GM06990 (cell line): ENCODE results near the gene RAD50.
A peak's percentile ranks its signal among the peaks of the same experiment; 100 is the strongest.

Experiments
- DNase-seq: peaks from one replicate; pipeline ENCODE4 v3.0.0-alpha.2; 2011; ENCODE audit not compliant: insufficient read length; ENCODE audit errors: extremely low read depth
- H3K27me3 ChIP-seq: replicated peaks from 2 replicates; pipeline ENCODE4 v1.6.0; 2011; ENCODE audit warnings: low read length; ENCODE audit not compliant: control insufficient read depth, insufficient read depth
- H3K36me3 ChIP-seq: 2 replicates; pipeline ENCODE4 v1.5.1; 2011; ENCODE audit warnings: low read length; ENCODE audit not compliant: control insufficient read depth, insufficient read depth
- H3K4me3 ChIP-seq: replicated peaks from 2 replicates; pipeline ENCODE4 v1.5.1; 2011; ENCODE audit warnings: low read depth, mild to moderate bottlenecking, control low read depth, low read length
- CTCF ChIP-seq: IDR thresholded peaks from 2 replicates; pipeline ENCODE4 v1.5.1; 2011; ENCODE audit warnings: low read length, control low read depth, mild to moderate bottlenecking, inconsistent platforms; ENCODE audit not compliant: insufficient read depth, poor library complexity, severe bottlenecking

The RAD50 gene

GRCh38 chr5:132651838-132652469 is 95.2 kb downstream of the RAD50 start:
- Histone ChIP-seq H3K36me3 (no peaks in the 10 kb centered on the region), H3K27me3 (no peaks in the 10 kb centered on the region), H3K4me3 (no peak overlapping the region)
- no peak for DNase-seq
- TF ChIP-seq CTCF, result no peak

GRCh38 chr5:132653716-132654115 is 96.9 kb downstream of the RAD50 start:
- DNase-seq, result no peak
- TF ChIP-seq CTCF, result no peak
- Histone ChIP-seq H3K4me3 (no peak overlapping the region), H3K36me3 (no peaks in the 10 kb centered on the region), H3K27me3 (no peaks in the 10 kb centered on the region)

GRCh38 chr5:132655821-132656773 is 99.3 kb downstream of the RAD50 start:
- Histone ChIP-seq H3K4me3 (peak overlapping the region; percentile 40), H3K27me3 (no peaks in the 10 kb centered on the region), H3K36me3 (no peaks in the 10 kb centered on the region)
- TF ChIP-seq CTCF, result peak; percentile 18
- DNase-seq, result peak; percentile 58

- H3K36me3 ChIP-seq, result no peaks in the 10 kb centered on the region
- no peak for TF ChIP-seq CTCF
- H3K27me3 ChIP-seq, result no peaks in the 10 kb centered on the region
- no peak overlapping the region for H3K4me3 ChIP-seq
- DNase-seq, result peak; percentile 26
These were observed 100.1 kb downstream of the RAD50 start for GRCh38 chr5:132656774-132657355.

GRCh38 chr5:132657676-132658380 is 101.1 kb downstream of the RAD50 start, which contains the start of gene IL13:
TSS of gene IL13 (plus strand) at chr5:132658173. CDS start at chr5:132658187, 14 bp downstream.
- no peak for TF ChIP-seq CTCF
- Histone ChIP-seq H3K36me3 (no peaks in the 10 kb centered on the region), H3K27me3 (no peaks in the 10 kb centered on the region), H3K4me3 (no peak within 1 kb of the TSS)
- DNase-seq, result peak; percentile 25
